Fibroblast of the aortic adventitia (primary cell): ENCODE measurements around the gene GLIPR2. TPM values are rescaled to one million over a fixed set of nuclear protein-coding genes. Genes with fewer than 3 reads are reported as not detected.

Experiments used
- DNase-seq: peaks from one replicate; pipeline ENCODE4 v3.0.0-alpha.2; 2010; ENCODE audit warnings: low read depth
- H3K4me3 ChIP-seq: 2 replicates; pipeline ENCODE4 v1.5.1; 2011; ENCODE audit warnings: low read depth, mild to moderate bottlenecking, control low read depth, low read length, moderate library complexity
- CTCF ChIP-seq: IDR thresholded peaks from 2 replicates; pipeline ENCODE4 v1.5.1; 2011; ENCODE audit warnings: mild to moderate bottlenecking, low read length, control low read depth, inconsistent platforms; ENCODE audit not compliant: insufficient read depth
- total RNA-seq: library from RNA; depleted of rRNA; stranded (reverse); fragments of >200 nt; gene quantifications from 2 replicates; pipeline ENCODE4 v1.2.3, GENCODE V29; 2012; ENCODE audit warnings: low replicate concordance

The GLIPR2 gene
- total RNA-seq, 1 donor = 36.6 TPM

GRCh38 chr9:36120705-36121104 is 15.8 kb upstream of the GLIPR2 start:
- no peak for TF ChIP-seq CTCF
- no peak overlapping the region for H3K4me3 ChIP-seq
- no peak for DNase-seq

- TF ChIP-seq CTCF = no peak
- DNase-seq = no peak
- no peak overlapping the region for H3K4me3 ChIP-seq
Observed at GRCh38 chr9:36121971-36122370, 14.6 kb upstream of the GLIPR2 start.

- DNase-seq = no peak
- no peak for TF ChIP-seq CTCF
- H3K4me3 ChIP-seq = no peak overlapping the region
Observed at GRCh38 chr9:36123515-36123914, 13.0 kb upstream of the GLIPR2 start.

- TF ChIP-seq CTCF = no peak
- H3K4me3 ChIP-seq = no peak overlapping the region
- no peak for DNase-seq
Observed at GRCh38 chr9:36125062-36125855, 11.3 kb upstream of the GLIPR2 start.

- no peak overlapping the region for H3K4me3 ChIP-seq
- no peak for DNase-seq
- TF ChIP-seq CTCF = no peak
Observed at GRCh38 chr9:36126016-36126730, 10.4 kb upstream of the GLIPR2 start.

- no peak overlapping the region for H3K4me3 ChIP-seq
- no peak for DNase-seq
- no peak for TF ChIP-seq CTCF
Observed at GRCh38 chr9:36127652-36128244, 8.8 kb upstream of the GLIPR2 start.
